ENCODE data around the gene ARL15. TPM values are rescaled to one million over a fixed set of nuclear protein-coding genes. Genes with fewer than 3 reads are reported as not detected.

The ARL15 gene
- polyA plus RNA-seq, 1 of the 3 experiments (the other 2 are of a cell fraction) = 6.4 TPM

GRCh38 chr5:54093081-54093492, 217.3 kb downstream of the ARL15 start (continued):
- TF ChIP-seq MAX (IDR thresholded peaks at IDR 0.05; ENCODE audit: low read depth) (no peak), EP300 (IDR thresholded peaks at IDR 0.05; ENCODE audit: borderline replicate concordance in 1 of 2, low read depth in 1 of 2, low read length in 1 of 2) (peak in 1 of 2 experiments; percentile 53; a peak in 1 of 4 replicates), NRF1 (IDR thresholded peaks at IDR 0.05; ENCODE audit: low read depth, low read length) (0 out of 2 replicates have a peak, but pooled peaks have one; percentile 5), RAD21 (IDR thresholded peaks at IDR 0.05; ENCODE audit: low read length) (peak; percentile 37), MXI1 (IDR thresholded peaks at IDR 0.05; ENCODE audit: low read depth, low read length) (0 out of 2 replicates have a peak, but pooled peaks have one; percentile 20), USF2 (IDR thresholded peaks at IDR 0.05; ENCODE audit: borderline replicate concordance, low read depth, low read length) (no peak), SIN3A (IDR thresholded peaks at IDR 0.05; ENCODE audit: borderline replicate concordance, low read depth, low read length) (no peak), NFIC (IDR thresholded peaks at IDR 0.05; ENCODE audit: borderline replicate concordance) (peak; percentile 26; the same call in 1 of the 2 replicates), JUND (IDR thresholded peaks at IDR 0.05) (no peak)

GRCh38 chr5:54091307-54092130, 218.9 kb downstream of the ARL15 start:
- Histone ChIP-seq H3K79me2 (ENCODE audit: insufficient read depth) (no peaks in the 10 kb centered on the region), H3K4me3 (ENCODE audit: low read depth in 2 of 2, low read length in 1 of 2) (no peak overlapping the region), H3K27me3 (ENCODE audit: insufficient read depth) (no peaks in the 10 kb centered on the region), H3K4me1 (ENCODE audit: control insufficient read depth in 1 of 2, insufficient read depth in 2 of 2, low read depth in 1 of 2, low read length in 1 of 2) (peaks cover 8 to 16% of the 10 kb centered on the region in 2 experiments; a peak in 3 of 4 replicates), H3K27ac (ENCODE audit: low read depth in 2 of 2, low read length in 1 of 2) (peak overlapping the region; percentile 41 to 66; a peak in 3 of 4 replicates), H3K9me3 (no peaks in the 10 kb centered on the region), H3K9ac (no peak overlapping the region), H3K4me2 (0 out of 2 replicates have a peak overlapping the region, but pooled peaks have one; percentile 34), H4K20me1 (ENCODE audit: insufficient read depth) (no peaks in the 10 kb centered on the region), H3K36me3 (replicated peaks in 1 of 2; ENCODE audit: control insufficient read depth in 1 of 2, insufficient read depth in 2 of 2, low read length in 1 of 2) (no peaks in the 10 kb centered on the region), H2AFZ (ENCODE audit: low read depth) (no peak overlapping the region), H3F3A (replicated peaks; ENCODE audit: insufficient read depth) (peaks cover 4% of the 10 kb centered on the region), H3K9me2 (no peaks in the 10 kb centered on the region)
- TF ChIP-seq RFX5 (IDR thresholded peaks at IDR 0.05; ENCODE audit: low read length) = no peak
- no peak for TF ChIP-seq NRF1 (IDR thresholded peaks at IDR 0.05; ENCODE audit: low read depth, low read length)
- TF ChIP-seq NFIC (IDR thresholded peaks at IDR 0.05; ENCODE audit: borderline replicate concordance) = 0 out of 2 replicates have a peak, but pooled peaks have one; percentile 36
- no peak for TF ChIP-seq ELF1 (IDR thresholded peaks at IDR 0.05)
- POLR2A ChIA-PET = no interaction called here
- WGBS (ENCODE audit: low lambda C conversion rate) = 90% methylated on average over 9 of the region's 9 CpGs
- CTCF ChIA-PET = interaction anchor here (0.6 kb wide), 1 partner anchor 613 kb away, joined by 3 read pairs; no protein-coding TSS in a partner anchor
- no peak for DNase-seq

GRCh38 chr5:54090495-54091120, 219.8 kb downstream of the ARL15 start:
- H3K4me1 ChIP-seq (ENCODE audit: control insufficient read depth in 1 of 2, insufficient read depth in 2 of 2, low read depth in 1 of 2, low read length in 1 of 2) = peaks cover 8 to 16% of the 10 kb centered on the region in 2 experiments; a peak in 3 of 4 replicates
- H3K36me3 ChIP-seq (replicated peaks in 1 of 2; ENCODE audit: control insufficient read depth in 1 of 2, insufficient read depth in 2 of 2, low read length in 1 of 2) = no peaks in the 10 kb centered on the region
- no peaks in the 10 kb centered on the region for H3K9me2 ChIP-seq
- H3K4me3 ChIP-seq (ENCODE audit: low read depth in 2 of 2, low read length in 1 of 2) = no peak overlapping the region
- no peaks in the 10 kb centered on the region for H3K79me2 ChIP-seq (ENCODE audit: insufficient read depth)
- WGBS (ENCODE audit: low lambda C conversion rate) = 44% methylated on average over 1 of the region's 1 CpG
- no peak overlapping the region for H3K9ac ChIP-seq
- no peaks in the 10 kb centered on the region for H3K27me3 ChIP-seq (ENCODE audit: insufficient read depth)
- no peaks in the 10 kb centered on the region for H3K9me3 ChIP-seq
- H3K27ac ChIP-seq (ENCODE audit: low read depth in 2 of 2, low read length in 1 of 2) = peak overlapping the region; percentile 22 to 41; a peak in 2 of 4 replicates
- peak overlapping the region; percentile 34; the same call in 1 of the 2 replicates for H3K4me2 ChIP-seq
- H3F3A ChIP-seq (replicated peaks; ENCODE audit: insufficient read depth) = peaks cover 4% of the 10 kb centered on the region
- H4K20me1 ChIP-seq (ENCODE audit: insufficient read depth) = no peaks in the 10 kb centered on the region
- ChIA-PET POLR2A (no interaction called here), CTCF (no interaction called here)
- no peak for DNase-seq
- H2AFZ ChIP-seq (ENCODE audit: low read depth) = no peak overlapping the region
- TF ChIP-seq RXRA (IDR thresholded peaks at IDR 0.05; ENCODE audit: borderline replicate concordance, low read depth) (no peak), USF2 (IDR thresholded peaks at IDR 0.05; ENCODE audit: borderline replicate concordance, low read depth, low read length) (no peak), NRF1 (IDR thresholded peaks at IDR 0.05; ENCODE audit: low read depth, low read length) (no peak), MXI1 (IDR thresholded peaks at IDR 0.05; ENCODE audit: low read depth, low read length) (no peak), CTCF (IDR thresholded peaks at IDR 0.05) (peak; percentile 50), JUND (IDR thresholded peaks at IDR 0.05) (peak; percentile 39; the same call in 1 of the 2 replicates), TEAD4 (IDR thresholded peaks at IDR 0.05; ENCODE audit: borderline replicate concordance, insufficient read depth) (no peak), TCF12 (IDR thresholded peaks at IDR 0.05) (peak; percentile 14; the same call in 1 of the 2 replicates), FOXM1 (IDR thresholded peaks at IDR 0.05; ENCODE audit: low read depth) (no peak), FOSL2 (IDR thresholded peaks at IDR 0.05; ENCODE audit: borderline replicate concordance, low read depth) (0 out of 2 replicates have a peak, but pooled peaks have one; percentile 38)

Data from SK-N-SH (cell line).